WTC11 (cell line): Measurements from ENCODE around the gene MTA3.

Source experiments
- FOXK1 ChIP-seq: sonication (generic); formaldehyde crosslinking; IDR thresholded peaks from 2 replicates; pipeline ENCODE4 v1.8.0; 2022; ENCODE audit warnings: mild to moderate bottlenecking, moderate library complexity, missing genetic modification reagents
- NR2C2 ChIP-seq: sonication (generic); formaldehyde crosslinking; IDR thresholded peaks from 2 replicates; pipeline ENCODE4 v1.8.0; 2022; ENCODE audit warnings: mild to moderate bottlenecking, missing genetic modification reagents
- ZNF263 ChIP-seq: sonication (generic); formaldehyde crosslinking; IDR thresholded peaks from 2 replicates; pipeline ENCODE4 v1.8.1; 2022; ENCODE audit warnings: low read depth, mild to moderate bottlenecking, moderate library complexity, missing genetic modification reagents

GRCh38 chr2:42590176-42590575, 21.7 kb downstream of the MTA3 start:
- no peak for TF ChIP-seq NR2C2
- TF ChIP-seq FOXK1 (CRISPR knock-in tag), result no peak
- TF ChIP-seq ZNF263 (CRISPR knock-in tag), result no peak
